Stimulated activated naive CD4-positive, alpha-beta T cell treated with Interleukin-2 at 50 U/mL for 16 hours (primary cell): ENCODE measurements around the gene UBE2D2.
A peak's percentile ranks its signal among the peaks of the same experiment; 100 is the strongest.
"Not testable (repeated sequence)": the region's sequence is repeated elsewhere in the genome, so short reads cannot be mapped to it uniquely, and the experiment has no call there.

ENCODE experiments used
- DNase-seq: peaks from one replicate; lab custom pipeline; 2025; lab: John Stamatoyannopoulos, UW

Gene UBE2D2

DNA sequence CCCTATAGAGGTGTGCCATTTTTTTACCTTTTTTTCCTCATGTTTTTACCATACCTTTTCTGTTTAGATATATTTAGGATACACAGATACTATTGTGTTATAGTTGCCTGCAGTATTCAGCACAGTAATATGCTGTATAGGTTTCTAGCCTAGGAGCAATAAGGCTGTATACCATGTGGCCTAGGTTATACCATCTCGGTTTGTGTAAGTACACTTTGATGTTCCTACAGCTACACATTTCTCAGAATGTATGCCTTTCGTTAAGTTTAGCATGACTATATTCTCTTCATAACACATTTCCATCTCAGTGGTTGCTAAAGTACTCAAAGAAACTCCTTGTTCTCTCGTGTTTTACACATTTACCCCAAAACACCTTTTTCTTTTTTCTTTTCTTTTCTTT lies 23.0 kb downstream of the UBE2D2 start:
- DNase-seq = no peak

DNA sequence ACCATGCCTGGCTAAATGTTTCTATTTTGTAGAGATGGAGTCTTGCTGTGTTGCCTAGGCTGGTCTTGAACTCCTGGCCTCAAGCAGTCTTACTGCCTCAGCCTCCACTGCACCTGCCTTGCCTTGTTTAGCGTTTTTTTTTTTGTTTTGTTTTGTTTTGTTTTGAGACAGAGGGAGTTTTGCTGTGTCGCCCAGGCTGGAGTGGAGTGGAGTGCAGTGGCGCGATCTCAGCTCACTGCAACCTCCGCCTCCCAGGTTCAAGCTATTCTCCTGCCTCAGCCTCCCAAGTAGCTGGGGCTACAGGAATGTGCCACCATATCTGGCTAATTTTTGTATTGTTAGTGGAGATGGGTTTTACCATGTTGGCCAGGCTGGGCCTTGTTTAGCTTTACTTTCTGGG lies 27.0 kb downstream of the UBE2D2 start:
- DNase-seq = not testable (repeated sequence)

DNA sequence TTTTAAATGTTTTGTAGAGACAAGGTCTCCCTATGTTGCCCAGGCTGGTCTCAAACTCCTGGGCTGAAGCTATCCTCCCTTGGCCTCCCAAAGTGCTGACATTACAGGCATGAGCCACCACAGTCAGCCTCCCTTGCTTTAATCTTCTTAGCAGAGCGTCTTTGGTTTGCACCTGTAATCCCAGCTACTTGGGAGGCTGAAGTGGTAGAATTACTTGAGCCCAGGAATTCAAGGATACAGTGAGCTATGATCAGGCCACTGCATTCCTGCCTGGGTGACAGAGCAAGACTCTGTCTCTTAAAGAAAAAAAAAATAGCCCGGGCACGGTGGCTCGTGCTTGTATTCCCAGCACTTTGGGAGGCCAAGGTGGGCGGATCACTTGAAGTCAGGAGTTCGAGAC lies 27.8 kb downstream of the UBE2D2 start:
- no peak for DNase-seq

DNA sequence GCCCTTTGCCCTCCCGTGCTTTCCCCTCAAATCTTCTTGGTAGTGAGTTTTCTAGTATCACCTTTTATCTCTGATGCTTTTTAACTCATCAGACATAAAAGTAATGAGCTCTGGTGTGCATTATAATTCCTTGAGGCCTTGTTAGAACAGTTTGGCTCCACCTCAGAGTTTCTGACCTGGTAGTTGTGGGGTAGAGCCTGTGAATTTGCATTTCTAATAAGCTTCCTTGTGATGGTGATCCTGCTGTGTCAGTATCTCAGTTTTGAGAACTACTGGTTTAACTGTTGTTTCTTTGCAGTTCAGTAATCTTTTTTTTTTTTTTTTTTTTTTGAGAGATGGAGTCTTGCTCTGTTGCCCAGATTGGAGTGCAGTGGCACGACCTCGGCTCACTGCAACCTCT lies 31.1 kb downstream of the UBE2D2 start:
- DNase-seq = no peak

DNA sequence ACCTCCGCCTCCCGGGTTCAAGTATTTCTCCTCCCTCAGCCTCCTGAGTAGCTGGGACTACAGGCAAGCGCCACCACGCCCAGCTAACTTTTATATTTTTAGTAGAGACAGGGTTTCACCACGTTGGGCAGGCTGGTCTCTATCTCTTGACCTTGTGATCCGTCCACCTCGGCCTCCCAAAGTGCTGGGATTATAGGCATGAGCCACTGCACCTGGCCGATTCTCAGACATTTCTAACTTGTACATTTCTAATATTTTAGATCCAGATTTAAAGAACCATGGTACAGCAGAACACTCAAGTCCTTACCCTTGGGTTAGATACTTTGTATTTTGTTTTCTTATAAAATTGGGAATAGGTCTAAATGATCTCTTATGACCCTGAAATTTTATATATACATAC lies 31.9 kb downstream of the UBE2D2 start:
- DNase-seq = not testable (repeated sequence)

DNA sequence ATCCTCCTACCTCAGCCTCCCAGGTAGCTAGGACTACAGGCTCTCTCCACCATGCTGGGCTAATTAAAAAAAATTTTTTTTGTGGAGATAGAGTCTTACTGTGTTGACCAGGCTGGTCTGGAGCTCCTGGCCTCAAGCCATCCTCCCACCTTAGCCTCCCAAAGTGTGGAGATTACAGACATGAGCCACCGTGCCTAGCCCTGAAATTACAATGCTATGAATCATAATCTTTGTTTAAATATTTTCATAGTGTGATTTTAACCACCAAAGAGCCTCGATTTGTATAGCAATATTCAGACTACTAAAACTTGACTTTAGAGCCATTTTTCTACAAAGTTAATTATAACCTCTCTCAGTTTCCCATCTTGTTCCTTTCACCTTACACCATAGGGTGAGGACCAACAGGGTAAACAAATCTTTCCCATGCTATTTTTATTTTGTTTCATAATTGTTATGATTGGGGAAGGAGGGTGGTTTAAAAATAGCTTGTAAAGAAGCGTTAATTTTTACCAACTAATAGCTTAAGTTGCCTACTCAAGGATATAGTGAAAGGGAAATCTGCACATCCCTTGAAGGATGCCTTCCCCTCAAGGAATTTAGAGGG lies 32.7 kb downstream of the UBE2D2 start:
- no peak for DNase-seq

DNA sequence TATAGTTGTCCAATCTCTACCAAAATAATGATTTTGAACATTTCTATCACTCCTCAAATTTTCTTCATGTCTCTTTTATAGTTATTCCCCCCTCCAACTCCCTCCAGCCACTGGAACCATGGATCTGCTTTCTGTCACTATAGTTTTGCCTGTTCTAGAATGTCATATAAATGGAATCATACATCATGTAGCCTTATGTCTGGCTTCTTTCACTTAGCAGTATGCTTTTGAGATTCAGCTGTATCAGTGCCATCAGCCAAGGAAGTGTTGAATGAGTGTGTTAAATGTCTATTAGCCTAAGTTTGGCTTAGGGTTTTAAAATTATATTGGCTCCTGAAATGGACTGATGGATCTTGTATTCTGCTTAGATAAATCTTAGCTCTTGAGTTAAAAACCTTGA lies 36.0 kb downstream of the UBE2D2 start:
- no peak for DNase-seq

DNA sequence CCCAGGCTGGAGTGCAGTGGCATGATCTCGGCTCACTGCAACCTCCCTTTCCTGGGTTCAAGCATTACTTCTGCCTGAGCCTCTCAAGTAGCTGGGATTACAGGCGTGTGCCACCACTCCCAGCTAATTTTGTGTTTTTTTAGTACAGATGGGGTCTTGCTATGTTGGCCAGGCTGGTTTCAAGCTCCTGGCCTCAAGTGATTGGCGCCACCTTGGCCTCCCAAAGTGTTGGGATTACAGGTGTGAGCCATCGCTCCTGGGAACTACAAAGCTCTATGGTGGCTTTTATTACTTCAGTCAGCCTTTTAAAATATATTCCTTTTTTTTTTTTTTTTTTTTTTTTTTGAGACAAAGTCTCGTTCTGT lies 37.4 kb downstream of the UBE2D2 start:
- not testable (repeated sequence) for DNase-seq

DNA sequence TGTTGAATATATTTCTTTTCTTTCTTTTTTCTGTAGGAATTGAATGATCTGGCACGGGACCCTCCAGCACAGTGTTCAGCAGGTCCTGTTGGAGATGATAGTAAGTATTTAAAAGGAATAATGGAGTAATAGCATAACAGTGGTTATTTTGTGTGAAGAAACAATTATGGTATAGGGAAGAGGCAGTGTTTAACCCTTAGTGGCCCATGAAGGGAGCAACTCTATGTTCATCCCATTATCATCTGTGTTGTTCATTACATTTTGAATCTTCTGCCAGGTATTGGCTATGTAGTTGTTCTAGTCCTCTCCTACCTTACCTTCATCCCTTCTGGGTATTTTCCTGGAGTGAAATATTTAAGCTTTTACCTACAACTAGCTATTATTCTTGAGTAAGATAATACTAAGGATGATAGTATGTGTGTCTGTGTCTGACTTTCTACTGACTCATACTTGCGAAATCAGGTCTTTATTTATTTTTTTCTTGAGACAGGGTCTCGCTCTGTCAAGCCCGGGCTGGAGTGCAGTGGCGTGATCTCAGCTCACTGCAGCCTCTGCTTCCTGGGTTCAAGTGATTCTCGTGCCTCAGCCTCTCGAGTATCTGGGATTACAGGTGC lies 39.3 kb downstream of the UBE2D2 start:
- no peak for DNase-seq

DNA sequence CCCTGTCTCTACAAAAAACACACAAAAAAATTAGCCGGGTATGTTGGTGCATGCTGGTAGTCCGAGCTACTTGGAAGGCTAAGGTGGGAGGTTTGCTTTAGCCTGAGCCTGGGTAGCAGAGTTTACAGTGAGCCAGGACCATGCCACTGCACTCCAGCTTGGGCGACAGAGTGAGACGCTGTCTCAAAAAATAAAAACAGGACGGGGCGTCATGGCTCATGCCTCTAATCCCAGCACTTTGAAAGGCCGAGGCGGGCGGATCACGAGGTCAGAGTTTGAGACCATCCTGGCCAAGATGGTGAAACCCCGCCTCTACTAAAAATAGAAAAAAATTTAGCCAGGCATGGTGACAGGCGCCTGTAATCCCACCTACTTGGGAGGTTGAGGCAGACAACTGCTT lies 40.3 kb downstream of the UBE2D2 start:
- DNase-seq = no peak

DNA sequence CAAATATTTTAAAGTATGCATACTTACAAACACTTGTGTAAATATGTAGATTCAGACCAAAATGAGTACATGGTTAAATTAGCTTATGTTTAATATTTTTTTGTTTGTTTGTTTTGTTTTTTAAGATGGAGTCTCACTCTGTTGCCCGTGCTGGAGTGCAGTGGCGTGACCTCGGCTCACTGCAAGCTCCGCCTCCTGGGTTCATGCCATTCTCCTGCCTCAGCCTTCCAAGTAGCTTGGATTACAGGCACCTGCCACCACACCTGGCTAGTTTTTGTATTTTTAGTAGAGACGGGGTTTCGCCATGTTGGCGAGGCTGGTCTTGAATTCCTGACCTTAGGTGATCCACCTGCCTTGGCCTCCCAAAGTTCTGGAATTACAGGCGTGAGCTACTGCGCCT lies 40.8 kb downstream of the UBE2D2 start:
- not testable (repeated sequence) for DNase-seq

DNA sequence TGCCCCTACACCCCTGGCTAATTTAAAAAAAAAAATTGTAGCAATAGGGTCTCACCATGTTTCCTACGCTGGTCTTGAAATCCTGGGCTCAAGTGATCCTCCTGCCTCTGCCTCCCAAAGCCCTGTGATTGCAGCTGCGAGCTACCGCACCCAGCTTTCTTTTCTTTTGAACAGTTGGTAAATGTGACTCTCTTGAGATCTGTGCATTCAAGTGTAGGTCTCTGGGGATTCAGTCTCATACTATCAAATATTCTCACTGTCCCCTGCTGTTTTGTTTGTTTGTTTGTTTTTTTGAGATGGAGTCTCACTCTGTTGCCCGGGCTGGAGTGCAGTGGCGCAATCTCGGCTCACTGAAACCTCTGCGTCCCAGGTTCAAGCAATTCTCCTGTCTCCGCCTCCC lies 44.7 kb downstream of the UBE2D2 start:
- DNase-seq = no peak

DNA sequence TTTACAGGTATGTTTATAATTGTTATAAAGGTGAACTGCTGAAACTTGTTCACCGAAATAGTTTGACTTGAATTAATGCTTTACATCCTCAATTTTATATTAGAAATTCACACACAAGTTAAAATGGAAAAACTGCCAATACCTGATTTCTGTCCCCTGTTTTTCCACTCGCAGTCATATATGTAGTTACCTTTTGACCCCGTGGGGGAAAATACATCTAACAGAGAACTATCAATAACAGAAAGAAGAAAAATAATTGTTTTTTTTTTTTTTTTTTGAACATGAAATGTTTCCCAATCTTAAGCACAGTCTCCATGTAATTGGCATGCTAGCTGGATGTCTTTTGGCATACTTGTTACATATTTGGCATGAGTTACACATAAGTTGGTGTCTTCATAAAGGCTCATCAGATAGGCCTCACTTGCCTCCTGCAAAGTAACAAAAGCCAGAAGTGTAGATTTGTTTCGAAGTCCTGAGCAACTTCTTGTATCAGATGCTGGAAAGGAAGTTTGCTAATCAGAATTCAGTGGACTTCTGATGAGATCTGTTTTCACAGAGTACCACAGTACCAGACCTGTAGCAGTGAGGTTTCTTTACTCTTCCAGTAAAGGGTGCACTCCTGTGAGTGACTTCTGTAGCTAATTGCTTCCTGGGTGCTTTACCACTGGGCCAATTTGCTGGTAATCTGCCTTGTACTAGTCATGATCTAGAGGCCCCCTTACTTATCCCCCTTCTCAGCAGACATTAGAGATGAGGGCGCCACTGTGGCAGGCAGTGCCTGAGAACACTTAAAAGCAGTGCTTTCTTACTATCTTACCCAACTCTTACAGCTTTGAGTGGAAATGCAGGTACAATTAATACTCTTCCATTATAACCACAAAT lies 50.8 kb downstream of the UBE2D2 start:
- DNase-seq = no peak

DNA sequence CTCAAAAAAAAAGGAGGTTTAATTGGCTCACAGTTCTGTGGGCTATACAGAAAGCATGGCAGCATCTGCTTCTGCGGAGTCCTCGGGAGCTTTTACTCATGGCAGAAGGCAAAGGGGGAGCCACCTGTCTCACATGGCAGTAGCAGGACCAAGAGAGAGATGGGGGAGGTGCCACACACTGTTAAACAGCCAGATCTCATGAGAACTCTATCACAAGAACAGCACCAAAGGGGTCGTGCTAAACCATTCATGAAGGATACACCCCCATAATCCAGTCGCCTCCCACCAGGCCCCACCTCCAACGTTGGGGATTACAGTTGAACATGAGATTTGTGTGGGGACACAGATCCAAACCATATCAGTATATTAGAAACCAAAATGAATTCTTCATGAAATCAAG lies 58.7 kb downstream of the UBE2D2 start:
- DNase-seq = no peak

DNA sequence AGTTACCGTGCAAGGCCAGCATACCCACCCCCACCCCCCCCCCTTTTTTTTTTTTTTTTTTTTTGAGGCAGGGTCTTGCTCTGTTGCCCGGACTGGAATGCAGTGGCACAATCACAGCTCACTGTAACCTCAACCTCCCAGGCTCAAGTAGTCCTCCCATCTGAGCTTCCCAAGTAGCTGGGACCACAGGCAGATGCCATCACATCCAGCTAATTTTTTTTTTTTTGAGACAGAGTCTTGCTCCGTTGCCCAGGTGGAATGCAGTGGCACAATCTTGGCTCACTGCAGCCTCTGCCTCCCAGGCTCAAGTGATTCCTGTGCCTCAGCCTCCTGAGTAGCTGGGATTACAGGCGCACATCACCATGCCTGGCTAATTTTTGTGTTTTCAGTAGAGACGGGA lies 64.3 kb downstream of the UBE2D2 start:
- not testable (repeated sequence) for DNase-seq

DNA sequence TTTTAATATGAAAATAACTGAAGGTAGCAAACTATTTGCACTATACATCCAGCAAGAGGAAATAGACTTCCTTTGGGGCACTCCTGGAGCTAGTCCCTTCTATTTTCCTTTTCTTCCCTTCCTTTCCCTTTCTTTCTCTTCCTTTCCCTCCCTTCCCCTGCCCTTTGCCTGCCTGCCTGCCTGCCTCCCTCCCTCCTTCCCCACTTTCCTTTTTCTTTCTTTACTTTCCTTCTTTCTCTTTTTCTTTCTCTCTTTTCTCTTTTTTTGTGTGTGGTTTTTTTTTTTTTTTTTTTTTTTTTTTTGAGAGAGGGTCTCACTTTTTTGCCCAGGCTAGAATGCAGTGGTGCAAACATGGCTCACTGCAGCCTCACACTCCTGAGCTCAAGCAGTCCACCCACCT lies 69.7 kb downstream of the UBE2D2 start:
- no peak for DNase-seq

DNA sequence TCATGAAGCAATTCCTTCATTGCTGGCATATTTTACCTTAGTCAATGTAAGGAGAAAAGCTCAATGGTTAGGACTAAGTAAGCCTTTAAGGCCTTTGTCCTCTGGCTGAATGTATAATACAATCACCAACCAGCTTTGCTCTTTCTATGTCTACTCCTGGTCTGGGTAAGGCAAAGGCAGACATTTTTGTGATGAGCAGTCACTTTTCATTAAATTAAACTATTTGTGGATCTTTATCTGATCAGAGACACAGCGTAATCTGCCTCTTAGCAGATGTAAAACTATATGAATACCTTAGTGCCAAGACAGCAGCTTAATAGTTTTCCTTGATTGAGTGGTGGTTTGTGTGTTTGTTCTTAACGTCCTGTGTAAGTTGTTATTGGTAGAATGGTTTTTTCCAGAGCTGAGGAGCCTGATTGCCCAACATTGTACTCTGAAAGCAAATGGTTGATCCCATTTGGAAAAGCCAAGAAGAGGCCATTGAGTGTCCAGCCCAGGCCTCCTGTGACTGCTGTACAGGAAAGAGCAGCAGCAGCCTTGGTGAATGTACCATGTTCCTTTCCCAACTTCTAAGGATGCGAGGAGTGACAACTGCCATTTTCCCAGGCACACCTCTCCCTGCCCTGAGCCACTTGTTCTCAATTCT lies 70.5 kb downstream of the UBE2D2 start:
- DNase-seq = no peak

DNA sequence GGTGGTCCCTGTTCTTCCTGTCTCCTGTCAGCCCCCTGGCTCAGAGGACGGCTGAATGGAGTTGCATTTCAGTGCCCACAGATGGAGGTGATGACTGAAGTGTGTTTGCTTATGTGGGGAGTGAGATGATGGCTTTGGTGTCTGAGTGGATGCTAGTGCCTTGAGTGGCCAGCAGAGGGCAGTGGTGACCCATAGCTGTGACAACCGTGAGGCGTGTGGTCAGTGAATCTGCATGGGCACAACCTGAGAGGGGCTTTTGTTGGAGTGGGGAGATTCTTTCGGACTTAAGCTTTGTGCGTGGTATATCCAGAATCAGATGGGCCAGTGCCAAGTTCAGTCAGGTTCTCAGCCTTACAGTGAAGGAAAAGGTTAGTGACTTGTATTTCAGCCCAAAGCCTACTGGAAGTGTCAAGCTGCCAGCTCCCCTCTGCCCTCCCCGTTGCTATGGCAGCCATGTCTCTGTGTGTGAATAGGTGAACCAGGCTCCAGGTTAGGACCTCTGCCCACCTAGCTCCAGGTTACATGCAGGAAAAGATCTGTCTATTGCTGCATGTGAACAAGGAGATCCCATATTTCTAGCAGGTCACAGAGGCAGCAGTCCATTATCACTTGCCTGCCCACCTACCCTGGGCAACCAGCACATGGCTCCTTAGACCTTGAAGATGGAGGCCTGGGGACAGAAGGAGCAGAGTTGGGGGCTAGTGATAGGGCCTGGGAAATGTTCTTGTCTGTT lies 72.3 kb downstream of the UBE2D2 start:
- peak; percentile 48 for DNase-seq

DNA sequence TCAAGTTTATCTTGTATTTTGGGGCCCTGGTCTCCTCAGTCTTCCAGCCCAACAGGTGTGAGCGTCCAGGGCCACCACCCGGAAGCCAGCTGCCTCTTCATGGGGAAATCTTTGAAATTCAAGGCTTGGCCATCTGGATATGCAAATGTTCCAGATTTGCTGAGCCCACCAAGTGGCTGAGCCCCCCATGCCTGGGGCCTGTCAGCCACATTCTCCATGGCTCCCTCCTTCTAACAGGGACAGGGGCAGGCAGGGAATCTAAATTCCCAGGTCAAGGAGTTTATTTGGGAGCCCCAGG lies 72.8 kb downstream of the UBE2D2 start:
- DNase-seq = no peak

DNA sequence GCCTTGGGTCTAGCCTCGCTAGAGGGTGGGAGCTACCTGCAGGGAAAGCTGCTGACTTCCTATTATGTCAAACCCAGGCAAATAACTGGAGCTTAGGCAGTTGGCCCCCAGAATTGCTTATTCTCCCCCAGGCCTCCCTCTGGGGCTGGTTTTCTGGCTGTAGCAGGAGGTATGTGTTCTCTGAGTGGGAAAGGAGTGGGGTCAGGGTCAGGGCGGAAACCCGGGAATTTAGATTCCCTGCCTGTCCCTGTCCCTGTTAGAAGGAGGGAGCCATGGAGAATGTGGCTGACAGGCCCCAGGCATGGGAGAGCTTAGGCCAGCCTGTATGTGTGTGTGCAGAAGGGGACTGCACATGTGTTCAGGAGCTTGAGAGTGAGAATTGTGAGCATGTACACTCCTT lies 73.4 kb downstream of the UBE2D2 start:
- no peak for DNase-seq

DNA sequence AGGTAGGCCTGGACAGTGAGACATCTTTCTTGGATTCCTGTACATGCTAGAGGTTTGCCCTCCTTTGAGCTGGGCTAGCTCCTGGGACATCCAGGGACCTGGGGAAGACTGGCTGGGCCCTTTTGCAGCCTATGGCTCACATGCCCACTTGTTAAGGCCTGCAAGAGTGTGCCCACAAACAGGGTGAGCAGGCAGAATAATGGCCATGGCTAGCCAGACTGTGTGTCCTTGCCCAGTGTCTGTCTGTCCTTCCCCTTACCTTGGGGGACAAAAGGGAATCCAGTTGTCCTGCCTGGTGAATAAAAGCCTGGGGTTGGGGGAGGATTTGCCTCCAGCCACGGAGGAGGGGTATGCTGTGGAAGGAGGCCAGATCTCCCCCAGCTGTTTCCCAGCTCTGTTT lies 74.1 kb downstream of the UBE2D2 start:
- DNase-seq = no peak

DNA sequence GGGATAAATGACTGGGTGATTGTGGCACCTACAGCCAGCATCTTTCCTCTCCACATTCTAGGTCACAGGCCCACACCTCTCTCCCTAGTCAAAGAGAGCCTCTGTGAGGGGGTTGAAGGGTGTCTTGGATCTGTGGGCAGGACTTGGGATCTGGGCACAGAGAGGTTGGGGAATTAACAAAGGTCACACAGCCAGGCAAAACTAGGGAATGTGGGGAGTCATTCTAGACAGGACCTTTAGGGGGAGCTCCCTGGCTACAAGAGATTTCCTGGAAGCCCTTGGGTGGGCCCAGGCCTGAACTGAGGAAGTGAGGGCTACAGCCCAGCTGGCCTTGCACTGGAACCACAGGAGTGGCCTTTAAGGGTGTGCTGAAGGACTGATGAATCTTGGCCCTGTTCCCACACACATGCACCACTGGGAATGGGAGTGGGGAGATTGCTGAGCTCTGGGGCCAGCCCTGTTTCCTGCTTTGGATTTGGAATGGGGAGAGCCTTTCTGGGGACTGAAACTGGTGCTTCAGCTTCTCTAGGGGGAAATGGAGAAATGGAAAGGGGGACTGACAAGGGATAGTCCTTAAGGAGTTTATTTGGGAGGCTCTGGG lies 74.6 kb downstream of the UBE2D2 start:
- no peak for DNase-seq
